HG02798 (cell line): ENCODE data around the gene ZNF3.
"Not testable (repeated sequence)": the region's sequence is repeated elsewhere in the genome, so short reads cannot be mapped to it uniquely, and the experiment has no call there.

Source experiments
- ATAC-seq: cut with Tn5 transposase; IDR thresholded peaks from one replicate; pipeline ENCODE4 v1.9.1; 2021; ENCODE audit warnings: mild to moderate bottlenecking; ENCODE audit not compliant: unreplicated experiment, poor library complexity

The ZNF3 gene

DNA sequence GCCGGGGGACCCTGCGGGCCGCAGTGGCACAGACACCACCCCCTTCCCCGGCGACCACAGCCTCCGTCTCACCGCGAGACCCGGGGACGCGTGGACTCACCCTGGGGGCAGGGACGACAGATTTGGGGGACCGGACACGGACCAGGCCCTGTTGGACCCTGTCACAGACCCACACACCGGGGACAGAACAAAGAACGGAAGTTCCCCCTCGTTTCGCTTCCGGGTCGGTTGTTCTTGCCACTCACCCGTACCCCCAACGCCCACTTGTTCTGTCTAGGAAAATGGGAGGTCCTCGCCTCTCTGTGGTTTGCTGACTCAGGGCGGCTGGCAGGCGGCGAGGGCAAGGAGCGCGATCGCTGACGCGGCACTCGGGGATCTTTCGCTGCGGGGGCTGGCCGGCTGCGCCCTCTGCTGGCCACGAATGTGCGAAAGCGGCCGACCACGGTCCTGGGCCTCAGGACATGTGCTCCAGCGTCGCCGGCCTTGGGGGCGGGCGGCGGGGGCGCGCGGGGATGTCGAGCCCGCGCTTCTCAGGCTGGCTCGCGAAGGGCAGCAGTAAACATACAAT, at the start of gene ZNF3:
ZNF3 (minus strand) TSS at position 189 of the 568 bp plus-strand sequence. CDS start 4,366 bp downstream, outside the sequence.
- peak; percentile 89 for ATAC-seq

GRCh38 chr7:100130608-100131453, 49.3 kb upstream of the ZNF3 start:
- ATAC-seq: no peak

GRCh38 chr7:100130220-100130607, 48.7 kb upstream of the ZNF3 start:
- ATAC-seq: not testable (repeated sequence)

DNA sequence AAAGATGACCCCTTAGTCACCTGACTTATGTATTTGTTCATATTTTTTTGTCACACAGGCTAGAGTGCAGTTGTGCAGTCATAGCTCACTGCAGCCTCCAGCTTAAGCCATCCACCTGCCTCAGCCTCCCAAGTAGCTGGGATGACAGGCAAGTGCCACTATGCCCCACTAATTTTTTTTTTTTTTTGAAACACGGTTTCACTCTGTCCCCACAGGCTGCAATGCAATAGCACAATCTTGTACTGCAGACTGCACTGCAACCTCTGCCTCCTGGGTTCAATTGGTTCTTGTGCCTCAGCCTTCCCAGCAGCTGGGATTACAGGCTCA, 47.1 kb upstream of the ZNF3 start:
- no peak for ATAC-seq

DNA sequence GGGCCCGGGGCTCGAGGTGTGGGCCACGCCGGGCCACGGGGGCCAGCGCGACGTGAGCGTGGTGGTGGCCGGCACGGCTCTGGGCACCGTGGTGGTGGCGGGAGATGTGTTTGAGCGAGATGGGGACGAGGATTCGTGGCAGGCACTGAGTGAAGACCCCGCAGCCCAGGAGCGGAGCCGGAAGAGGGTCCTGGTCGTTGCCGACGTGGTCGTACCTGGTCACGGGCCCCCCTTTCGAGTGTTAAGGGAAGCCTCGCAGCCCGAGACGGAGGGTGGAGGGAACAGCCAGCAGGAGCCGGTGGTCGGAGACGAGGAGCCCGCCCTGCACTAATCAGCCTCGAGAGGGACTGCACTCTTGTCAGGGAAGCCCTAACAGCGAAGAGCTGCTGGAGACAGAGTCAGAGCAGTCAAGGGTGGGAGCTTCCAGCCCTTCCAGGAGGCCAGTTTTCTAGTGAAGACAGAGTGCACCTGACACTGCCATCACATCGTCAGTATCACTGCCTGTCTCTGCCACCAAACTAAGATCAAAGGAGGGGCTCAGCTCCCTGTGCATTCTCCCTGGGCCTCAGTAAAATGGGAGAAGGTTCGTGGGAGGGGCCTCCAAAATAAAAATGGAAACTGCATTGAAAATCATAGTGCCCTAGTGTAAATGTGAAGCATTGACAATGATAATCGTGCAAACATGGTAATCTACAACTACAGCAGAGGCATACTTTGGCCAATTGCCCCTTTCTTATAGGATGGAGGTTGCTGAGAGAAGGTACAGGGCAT, 46.5 kb upstream of the ZNF3 start:
- no peak for ATAC-seq

GRCh38 chr7:100126931-100127865, 45.7 kb upstream of the ZNF3 start, which contains the start of gene MBLAC1:
TSS of gene MBLAC1 (plus strand) at chr7:100126967. CDS start at chr7:100127396, 429 bp downstream.
- ATAC-seq: peak; percentile 66

- ATAC-seq: no peak
Measured at GRCh38 chr7:100126239-100126930, 44.9 kb upstream of the ZNF3 start.

DNA sequence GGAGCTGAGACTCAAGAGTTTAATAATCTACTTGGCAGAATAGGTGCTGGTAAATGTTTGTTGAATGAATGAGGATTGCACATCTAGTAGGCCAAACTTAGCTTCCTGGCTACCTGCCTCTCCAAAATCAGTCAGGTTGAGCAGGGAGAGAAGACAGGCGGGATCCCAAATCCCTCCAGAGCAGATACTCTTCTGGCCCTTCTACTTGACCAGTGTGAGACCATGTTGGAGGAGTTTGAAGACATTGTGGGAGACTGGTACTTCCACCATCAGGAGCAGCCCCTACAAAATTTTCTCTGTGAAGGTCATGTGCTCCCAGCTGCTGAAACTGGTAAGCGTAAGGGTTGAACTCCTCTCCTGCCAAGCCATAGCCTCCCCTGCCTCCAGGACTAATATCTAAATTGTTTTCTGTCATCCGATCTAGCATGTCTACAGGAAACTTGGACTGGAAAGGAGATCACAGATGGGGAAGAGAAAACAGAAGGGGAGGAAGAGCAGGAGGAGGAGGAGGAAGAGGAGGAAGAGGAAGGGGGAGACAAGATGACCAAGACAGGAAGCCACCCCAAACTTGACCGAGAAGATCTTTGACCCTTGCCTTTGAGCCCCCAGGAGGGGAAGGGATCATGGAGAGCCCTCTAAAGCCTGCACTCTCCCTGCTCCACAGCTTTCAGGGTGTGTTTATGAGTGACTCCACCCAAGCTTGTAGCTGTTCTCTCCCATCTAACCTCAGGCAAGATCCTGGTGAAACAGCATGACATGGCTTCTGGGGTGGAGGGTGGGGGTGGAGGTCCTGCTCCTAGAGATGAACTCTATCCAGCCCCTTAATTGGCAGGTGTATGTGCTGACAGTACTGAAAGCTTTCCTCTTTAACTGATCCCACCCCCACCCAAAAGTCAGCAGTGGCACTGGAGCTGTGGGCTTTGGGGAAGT, 43.0 kb upstream of the ZNF3 start:
- no peak for ATAC-seq

DNA sequence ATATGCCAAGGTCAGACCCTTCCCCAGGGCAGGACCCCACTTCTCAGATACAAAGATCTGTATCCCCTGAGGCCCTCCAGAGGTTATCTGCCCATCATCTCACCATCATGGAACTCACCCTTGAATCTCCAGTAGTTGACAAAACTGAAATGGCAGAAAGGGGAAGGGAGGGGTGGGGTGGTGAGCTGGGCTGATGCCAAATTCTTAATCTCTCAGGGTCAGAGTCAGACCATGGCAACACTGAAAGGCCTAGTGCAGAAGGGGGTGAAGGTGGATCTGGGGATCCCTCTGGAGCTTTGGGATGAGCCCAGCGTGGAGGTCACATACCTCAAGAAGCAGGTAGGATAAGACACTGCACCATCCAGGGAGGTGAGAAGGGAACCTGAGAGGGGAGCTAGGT, 41.0 kb upstream of the ZNF3 start:
- no peak for ATAC-seq

GRCh38 chr7:100122067-100122466, 40.5 kb upstream of the ZNF3 start:
- ATAC-seq: no peak

GRCh38 chr7:100120733-100121036, 39.2 kb upstream of the ZNF3 start:
- no peak for ATAC-seq

DNA sequence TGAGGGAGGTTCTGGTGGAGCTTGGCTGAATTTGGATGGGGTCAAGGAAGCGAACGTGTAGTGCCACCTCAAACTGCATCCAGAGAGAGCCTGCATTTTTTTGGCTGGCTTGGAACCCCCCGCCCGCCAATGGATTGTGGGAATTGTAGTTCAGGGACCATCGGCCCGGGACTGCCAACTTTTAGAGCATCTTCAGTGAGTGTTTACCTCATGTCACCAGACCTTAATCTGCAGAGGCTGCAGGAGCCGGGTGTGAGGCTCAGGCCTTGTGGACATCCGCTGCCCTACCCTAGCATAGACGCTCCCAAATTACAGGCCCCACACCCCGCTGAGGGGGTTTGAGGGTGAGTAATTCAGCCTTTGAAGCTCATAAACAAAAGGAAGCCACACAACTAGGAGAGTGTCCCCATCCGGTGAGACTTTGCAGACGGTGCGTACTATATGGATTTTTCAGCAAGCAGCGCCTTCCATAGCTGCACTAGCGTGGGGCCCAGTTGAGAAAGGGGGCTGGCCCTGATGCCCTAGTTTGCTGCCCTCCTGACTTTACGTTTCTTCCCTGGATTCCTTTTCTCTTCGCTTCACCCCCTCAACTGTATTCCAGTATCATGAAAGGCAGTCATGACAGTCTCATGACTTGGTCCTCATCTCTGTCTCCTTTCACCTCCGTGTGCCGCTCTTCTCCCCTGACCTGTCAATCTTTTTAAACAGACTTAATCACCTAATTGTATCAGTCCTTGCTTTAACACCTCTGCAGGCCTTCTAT, 38.6 kb upstream of the ZNF3 start:
- peak; percentile 14 for ATAC-seq

- ATAC-seq: peak; percentile 87
Measured at GRCh38 chr7:100119072-100119969, 37.8 kb upstream of the ZNF3 start, which contains the start of the genes CNPY4 and TAF6. TSS of gene CNPY4 (plus strand) at chr7:100119634. CDS start at chr7:100119745, 111 bp downstream. TSS of gene TAF6 (minus strand) at chr7:100119358. CDS start at chr7:100114209, 5,149 bp downstream.

- no peak for ATAC-seq
Measured at GRCh38 chr7:100118388-100119071, 37.0 kb upstream of the ZNF3 start.

DNA sequence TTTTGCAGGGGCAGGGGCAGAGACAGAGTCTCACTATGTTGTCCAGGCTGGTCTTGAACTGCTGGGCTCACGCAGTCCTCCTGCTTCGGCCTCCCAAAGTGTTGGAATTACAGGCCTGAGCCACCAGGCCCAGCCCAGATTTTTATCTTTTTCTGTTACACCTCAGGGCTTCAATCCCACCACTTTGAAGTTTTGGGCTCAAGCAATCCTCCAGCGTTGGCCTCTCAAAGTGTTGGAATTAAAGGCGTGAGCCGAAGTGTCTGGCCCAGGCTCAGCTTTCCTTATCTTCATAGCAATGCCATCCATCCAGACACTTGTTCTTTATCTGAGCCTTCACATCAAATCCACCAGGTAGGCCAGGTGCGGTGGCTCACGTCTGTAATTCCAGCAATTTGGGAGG, 33.5 kb upstream of the ZNF3 start:
- no peak for ATAC-seq

GRCh38 chr7:100111914-100112313, 30.4 kb upstream of the ZNF3 start:
- ATAC-seq: no peak
